NCI-H1417 (cell line): ENCODE data around the gene ZNF709.
"Not testable (repeated sequence)": the region's sequence is repeated elsewhere in the genome, so short reads cannot be mapped to it uniquely, and the experiment has no call there.

Experiments
- DNase-seq, 3 experiments: peaks; one replicate each; lab custom pipeline; 2025; lab: John Stamatoyannopoulos, UW

Gene ZNF709

GRCh38 chr19:12484371-12485051, at the start of gene ZNF709:
ZNF709 (minus strand) TSS chr19:12484816; CDS start chr19:12484657, 159 bp downstream.
- peak; percentile 80 to 97 (median 94) for DNase-seq

DNA sequence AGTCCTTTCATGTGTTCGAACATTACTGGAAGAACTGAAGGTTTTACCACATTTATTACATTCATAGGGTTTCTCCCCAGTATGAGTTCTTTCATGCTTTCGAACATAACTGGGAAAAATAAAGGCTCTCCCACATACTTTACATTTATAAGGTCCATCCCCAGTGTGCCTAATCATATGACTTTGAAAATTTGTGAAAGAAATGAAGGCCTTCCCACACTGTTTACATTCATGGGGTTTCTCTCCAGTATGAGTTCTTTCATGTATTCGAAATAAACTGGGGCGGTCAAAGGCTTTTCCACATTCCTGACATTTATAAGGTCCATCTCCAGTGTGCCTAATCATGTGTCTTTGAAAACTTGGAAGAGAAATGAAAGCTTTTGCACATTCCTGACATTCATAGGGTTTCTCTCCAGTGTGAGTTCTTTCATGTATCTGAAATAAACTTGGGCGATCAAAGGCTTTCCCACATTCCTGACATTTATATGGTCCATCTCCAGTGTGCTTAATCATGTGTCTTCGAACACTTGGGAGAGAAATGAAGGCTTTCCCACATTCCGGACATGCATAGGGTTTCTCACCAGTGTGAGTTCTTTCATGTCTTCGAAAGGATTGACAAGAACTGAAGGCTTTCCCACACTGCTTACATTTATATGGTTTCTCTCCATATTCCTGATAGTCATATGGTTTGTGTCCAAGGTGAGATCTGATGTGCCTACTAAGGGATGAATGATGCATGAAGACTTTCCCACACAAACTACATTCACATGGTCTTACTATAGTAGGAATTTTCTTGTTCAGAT, 42.6 kb upstream of the ZNF709 start:
- peak in 2 of 3 experiments; percentile 12 to 32 for DNase-seq

DNA sequence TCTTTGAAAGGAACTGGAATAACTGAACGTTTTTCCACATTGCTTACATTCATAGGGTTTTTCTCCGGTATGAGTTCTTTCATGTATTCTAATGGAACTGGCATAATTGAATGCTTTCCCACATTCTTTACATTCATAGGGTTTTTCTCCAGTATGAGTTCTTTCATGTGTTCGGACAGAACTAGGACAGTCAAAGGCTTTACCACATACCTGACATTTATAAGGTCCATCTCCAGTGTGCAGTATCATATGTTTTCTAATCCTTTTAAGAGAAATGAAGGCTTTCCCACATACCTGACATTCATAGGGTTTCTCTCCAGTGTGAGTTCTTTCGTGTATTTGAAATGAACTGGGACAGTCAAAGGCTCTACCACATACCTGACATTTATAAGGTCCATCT, 41.9 kb upstream of the ZNF709 start:
- DNase-seq = no peak

DNA sequence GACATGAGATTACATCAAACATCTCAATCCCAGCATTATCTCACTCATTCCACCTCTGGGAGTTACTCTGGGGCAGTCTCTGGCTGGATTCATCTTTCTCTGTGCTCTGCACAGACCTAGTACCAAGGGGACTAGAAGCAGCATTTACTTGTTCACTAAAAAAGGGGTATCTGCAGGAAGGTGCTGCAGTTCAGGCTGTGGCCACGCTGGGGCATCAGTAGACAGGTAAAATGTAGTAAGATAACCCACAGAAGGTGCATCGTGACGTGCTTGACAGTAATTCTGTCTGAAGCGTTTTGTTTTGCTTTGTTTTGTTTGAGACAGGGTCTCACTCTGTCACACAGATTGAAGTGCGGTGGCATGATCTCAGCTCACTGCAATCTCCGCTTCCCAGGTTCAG, 37.4 kb upstream of the ZNF709 start:
- peak in 1 of 3 experiments; percentile 7 for DNase-seq

DNA sequence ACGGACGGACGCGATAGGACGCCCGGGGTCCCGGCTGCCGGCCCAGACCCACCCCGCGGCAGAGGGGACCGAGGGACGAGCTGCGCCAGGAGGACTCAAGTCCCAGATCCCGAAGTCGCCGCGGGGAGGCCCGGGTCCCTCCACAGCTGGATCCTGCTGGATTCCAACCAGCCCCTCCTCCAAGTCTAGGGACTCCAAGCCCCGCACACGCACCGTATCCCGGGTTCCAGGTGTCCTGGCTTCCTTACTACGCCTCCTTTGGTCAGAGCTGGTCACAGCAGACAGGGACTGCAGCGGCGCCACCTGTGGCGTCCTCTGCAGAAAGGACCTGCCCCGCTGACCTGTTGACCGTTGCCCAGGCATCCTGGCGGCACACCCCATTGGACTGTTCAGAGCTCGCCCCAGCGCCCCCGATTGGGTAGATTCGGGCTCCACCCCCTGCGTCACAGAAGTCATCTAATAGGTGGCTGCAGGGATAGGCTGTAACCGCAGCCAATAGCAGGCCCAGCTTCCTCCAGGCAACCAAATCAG, 29.0 kb upstream of the ZNF709 start:
- no peak for DNase-seq

DNA sequence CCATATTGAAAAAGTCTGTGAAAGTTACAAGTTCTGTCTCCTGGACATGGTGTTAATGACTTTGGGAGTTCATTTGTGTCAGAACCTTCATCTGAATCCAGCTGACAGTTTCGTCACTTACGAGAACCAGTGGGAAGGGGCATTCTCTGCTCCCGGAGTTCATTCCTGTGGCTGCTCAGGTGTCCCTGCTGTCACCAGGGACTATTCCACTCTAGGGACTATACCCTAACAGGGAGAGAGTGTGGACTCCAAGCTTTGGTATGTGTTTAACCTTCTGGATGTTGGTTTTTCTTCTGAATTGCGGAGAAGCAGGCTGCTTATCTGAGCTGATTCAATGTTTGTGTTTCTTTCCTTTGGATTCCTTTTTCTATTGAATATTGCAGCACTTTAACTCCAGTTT, 12.4 kb upstream of the ZNF709 start:
- no peak for DNase-seq

- DNase-seq = no peak
Measured at GRCh38 chr19:12496480-12496879, 11.9 kb upstream of the ZNF709 start.

DNA sequence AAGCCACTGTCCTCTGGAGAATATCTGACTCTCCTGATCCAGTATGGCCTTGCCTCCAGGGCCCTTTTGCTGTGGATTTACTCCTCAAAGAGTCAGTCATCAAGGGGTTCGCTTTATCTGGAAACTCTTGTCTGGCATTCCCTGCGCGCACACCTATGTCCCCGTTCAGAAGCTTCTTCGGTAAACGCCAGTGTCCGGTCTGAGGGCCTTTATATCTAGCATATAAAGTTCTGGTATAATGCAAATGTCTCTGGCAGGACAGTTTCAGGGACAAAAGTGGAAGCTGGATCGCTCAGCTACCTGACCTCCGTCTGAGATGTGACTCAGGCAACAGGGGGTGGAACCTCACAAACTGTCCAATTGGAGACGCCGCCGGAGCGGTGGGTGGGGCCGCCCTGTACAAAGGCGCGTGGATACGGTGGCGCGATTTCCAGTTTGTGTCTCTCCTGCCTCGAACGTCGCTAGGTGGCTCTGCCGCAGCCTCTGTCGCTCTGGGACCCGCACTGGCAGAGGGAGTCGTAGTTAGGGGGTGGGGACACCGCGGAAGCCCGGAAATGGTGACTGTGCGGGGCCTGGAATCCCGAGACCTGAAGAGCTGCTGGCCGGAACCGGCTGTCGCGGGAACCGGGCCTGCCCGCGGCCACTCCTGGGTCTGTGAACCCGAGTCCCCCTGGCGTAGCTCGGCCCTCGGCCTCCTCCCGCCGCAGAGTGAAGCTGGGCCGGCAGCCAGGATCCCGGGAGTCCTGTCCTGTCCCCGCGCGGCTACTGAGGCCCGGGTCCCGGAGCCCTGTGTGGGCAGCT, 10.6 kb upstream of the ZNF709 start:
- peak; percentile 87 to 99 (median 99) for DNase-seq

- DNase-seq = no peak
Measured at GRCh38 chr19:12494260-12494860, 9.7 kb upstream of the ZNF709 start.

DNA sequence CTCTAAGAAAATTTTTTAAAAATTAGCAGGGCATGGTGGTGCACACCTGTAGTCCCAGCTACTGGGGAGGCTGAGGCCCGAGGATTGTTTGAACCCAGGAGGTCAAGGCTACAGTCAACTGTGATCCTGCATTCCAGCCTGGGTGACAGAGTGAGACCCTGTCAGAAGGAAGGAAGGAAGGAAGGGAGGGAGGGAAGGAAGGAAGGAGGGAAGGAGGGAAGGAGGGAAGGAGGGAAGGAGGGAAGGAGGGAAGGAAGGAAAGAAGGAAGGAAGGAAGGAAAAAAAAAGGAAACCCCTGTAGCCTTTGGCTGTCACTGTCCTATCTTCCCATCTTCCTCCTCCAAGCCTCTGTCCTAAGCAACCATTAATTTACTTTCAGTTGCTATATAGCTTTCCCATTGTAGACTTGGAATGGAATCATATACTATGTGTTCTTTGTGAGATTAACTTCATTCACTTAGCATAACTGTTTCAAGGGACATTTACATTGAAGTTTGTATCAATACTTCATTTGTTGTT, 1.7 kb upstream of the ZNF709 start:
- DNase-seq = not testable (repeated sequence)

- DNase-seq = no peak
Measured at GRCh38 chr19:12485571-12485970, 955 bp upstream of the ZNF709 start.

DNA sequence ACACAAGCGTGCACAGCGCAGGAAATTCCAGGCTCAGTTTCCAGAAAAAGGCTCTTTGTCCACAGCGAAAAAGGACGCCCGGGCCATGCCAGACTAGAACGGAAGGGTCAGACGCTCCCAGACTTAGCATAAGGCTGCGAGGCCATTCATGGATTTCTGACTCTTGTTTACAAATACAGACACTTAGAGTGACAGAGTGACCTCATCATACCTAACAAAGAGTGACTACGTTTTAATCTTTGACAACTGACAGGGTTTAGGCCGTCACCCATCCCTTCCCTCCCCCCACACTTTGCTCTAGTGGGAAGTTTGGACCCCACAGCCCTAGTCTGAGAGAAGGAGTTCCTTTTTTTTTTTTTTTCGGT, 418 bp upstream of the ZNF709 start:
- DNase-seq = no peak

- DNase-seq = no peak
Measured at GRCh38 chr19:12484011-12484370, 625 bp downstream of the ZNF709 start.

DNA sequence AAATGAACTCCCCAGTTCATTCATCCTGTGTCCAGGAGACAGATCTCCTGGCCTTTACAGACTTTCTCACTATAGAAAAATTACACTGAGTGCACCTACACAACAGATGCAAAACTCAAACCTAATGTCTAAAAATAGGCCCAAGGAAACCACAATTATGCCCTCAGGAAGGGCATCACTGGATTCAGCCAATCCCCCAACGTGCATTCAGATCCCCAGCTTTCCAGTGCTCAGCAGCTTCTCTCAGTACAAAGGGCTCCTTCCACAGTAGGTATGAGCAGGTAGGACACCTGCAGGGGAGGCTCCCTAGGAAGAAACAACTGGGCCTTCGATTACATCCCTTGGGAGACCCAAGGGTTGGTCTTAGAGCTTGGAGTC, 2.1 kb downstream of the ZNF709 start:
- DNase-seq = no peak

DNA sequence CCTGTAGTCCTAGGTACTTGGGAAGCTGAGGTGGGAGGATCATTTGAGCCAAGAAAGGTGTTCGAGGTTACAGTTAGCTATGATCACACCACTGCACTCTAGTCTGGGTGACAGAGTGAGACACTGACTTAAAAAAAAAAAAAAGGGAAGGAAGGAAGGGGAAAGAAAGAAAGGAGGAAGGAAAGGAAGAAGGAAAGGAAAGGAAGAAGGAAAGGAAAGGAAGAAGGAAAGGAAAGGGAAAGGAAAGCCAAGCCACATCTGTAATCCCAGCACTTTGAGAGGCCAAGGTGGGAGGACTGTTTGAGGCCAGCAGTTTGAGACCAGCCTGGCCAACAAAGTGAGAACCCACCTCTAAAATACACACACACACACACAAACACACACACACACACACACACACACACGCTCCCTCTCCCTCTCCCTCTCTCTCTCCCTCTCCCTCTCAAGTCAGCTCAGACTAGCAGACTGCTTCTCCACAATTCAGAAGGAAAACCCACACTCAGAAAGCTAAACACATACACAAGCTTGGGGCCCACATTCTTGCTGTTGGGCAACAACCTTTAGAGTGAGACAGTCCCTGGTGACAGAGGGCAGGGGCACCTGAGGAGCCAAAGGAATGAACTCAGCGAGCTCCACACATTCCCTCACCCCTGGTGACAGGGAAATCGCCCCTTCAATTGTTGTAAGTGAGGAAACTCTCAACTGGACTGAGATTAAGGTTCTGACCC, 2.7 kb downstream of the ZNF709 start:
- no peak for DNase-seq

- peak in 2 of 3 experiments; percentile 33 to 66 for DNase-seq
Measured at GRCh38 chr19:12478234-12478941, 6.2 kb downstream of the ZNF709 start.

DNA sequence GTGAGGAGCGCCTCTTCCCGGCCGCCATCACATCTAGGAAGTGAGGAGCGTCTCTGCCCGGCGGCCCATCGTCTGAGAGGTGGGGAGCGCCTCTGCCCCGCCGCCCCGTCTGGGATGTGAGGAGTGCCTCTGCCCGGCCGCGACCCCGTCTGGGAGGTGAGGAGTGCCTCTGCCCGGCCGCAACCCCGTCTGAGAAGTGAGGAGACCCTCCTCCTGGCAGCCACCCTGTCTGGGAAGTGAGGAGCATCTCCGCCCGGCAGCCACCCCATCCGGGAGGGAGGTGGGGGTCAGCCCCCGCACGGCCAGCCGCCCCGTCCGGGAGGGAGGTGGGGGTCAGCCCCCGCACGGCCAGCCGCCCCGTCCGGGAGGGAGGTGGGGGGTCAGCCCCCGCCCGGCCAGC, 17.0 kb downstream of the ZNF709 start:
- not testable (repeated sequence) for DNase-seq

- DNase-seq = no peak
Measured at GRCh38 chr19:12465211-12465610, 19.4 kb downstream of the ZNF709 start.

DNA sequence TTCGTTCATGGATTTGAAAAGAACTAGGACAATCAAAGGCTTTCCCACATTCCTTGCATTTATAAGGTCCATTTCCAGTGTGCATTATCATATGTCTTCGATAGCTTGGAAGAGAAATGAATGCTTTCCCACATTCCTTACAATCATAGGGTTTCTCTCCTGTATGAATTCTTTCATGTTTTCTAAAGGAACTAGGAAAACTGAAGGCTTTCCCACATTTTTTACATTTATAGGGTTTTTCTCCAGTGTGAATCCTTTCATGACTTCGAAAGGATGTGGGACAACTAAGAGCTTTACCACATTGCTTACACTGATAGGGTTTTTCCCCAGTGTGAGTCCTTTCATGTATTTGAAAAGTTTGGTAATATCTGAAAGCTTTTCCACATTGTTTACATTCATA, 19.8 kb downstream of the ZNF709 start:
- no peak for DNase-seq

- not testable (repeated sequence) for DNase-seq
Measured at GRCh38 chr19:12464139-12464538, 20.5 kb downstream of the ZNF709 start.
